HepG2 (cell line): Measurements from ENCODE around the gene MC1R. TPM values are rescaled to one million over a fixed set of nuclear protein-coding genes. Genes with fewer than 3 reads are reported as not detected.

Source experiments
- ARNT ChIP-seq: fragments of 450-650 bp; IDR thresholded peaks from 2 replicates; pipeline ENCODE4 v1.6.1; 2017
- ARNTL ChIP-seq: sonication (generic); formaldehyde crosslinking; IDR thresholded peaks from 2 replicates; pipeline ENCODE4 v1.4.0; 2020; ENCODE audit warnings: mild to moderate bottlenecking, missing genetic modification reagents
- ATAD3A ChIP-seq: sonication (generic); formaldehyde crosslinking; IDR thresholded peaks from 2 replicates; pipeline ENCODE4 v1.4.0; 2020; ENCODE audit warnings: missing genetic modification reagents
- CAMTA2 ChIP-seq: sonication (generic); formaldehyde crosslinking; IDR thresholded peaks from 2 replicates; pipeline ENCODE4 v1.4.0; 2020; ENCODE audit warnings: mild to moderate bottlenecking, missing genetic modification reagents, borderline replicate concordance
- IRX3 ChIP-seq: sonication (generic); formaldehyde crosslinking; IDR thresholded peaks from 2 replicates; pipeline ENCODE4 v1.8.1; 2023; ENCODE audit warnings: mild to moderate bottlenecking, low read depth, missing genetic modification reagents, borderline replicate concordance
- KDM4B ChIP-seq: sonication (generic); formaldehyde crosslinking; IDR thresholded peaks from 2 replicates; pipeline ENCODE4 v1.4.0; 2020; ENCODE audit warnings: missing genetic modification reagents
- KLF11 ChIP-seq: IDR thresholded peaks from 2 replicates; pipeline ENCODE4 v1.6.1; 2016; ENCODE audit warnings: missing compliant biosample characterization
- RARA ChIP-seq: IDR thresholded peaks from 2 replicates; pipeline ENCODE4 v1.6.1; 2016; ENCODE audit warnings: missing genetic modification reagents, missing compliant biosample characterization
- SETDB1 ChIP-seq: sonication (generic); formaldehyde crosslinking; IDR thresholded peaks from 2 replicates; pipeline ENCODE4 v1.5.1; 2020; ENCODE audit warnings: missing genetic modification reagents, mild to moderate bottlenecking, borderline replicate concordance
- SIX1 ChIP-seq: sonication (generic); formaldehyde crosslinking; IDR thresholded peaks from 2 replicates; pipeline ENCODE4 v1.4.0; 2020; ENCODE audit warnings: missing genetic modification reagents, borderline replicate concordance
- SOX5 ChIP-seq: IDR thresholded peaks from 2 replicates; pipeline ENCODE4 v1.6.1; 2016; ENCODE audit warnings: borderline replicate concordance
- ZFP36 ChIP-seq: fragments of 150-350 bp; IDR thresholded peaks from 2 replicates; pipeline ENCODE4 v1.6.1; 2018; ENCODE audit warnings: borderline replicate concordance, low read length, low read depth; ENCODE audit not compliant: partially characterized antibody
- ZFY ChIP-seq: sonication (generic); formaldehyde crosslinking; IDR thresholded peaks from 2 replicates; pipeline ENCODE4 v1.4.0; 2020; ENCODE audit warnings: missing genetic modification reagents
- ZNF160 ChIP-seq: sonication (generic); formaldehyde crosslinking; IDR thresholded peaks from 2 replicates; pipeline ENCODE4 v1.8.0; 2022; ENCODE audit warnings: mild to moderate bottlenecking, inconsistent platforms, missing genetic modification reagents
- ZNF20 ChIP-seq: sonication (generic); formaldehyde crosslinking; IDR thresholded peaks from 2 replicates; pipeline ENCODE4 v1.4.0; 2020; ENCODE audit warnings: mild to moderate bottlenecking, moderate library complexity, missing genetic modification reagents
- ZNF230 ChIP-seq: sonication (generic); formaldehyde crosslinking; IDR thresholded peaks from 2 replicates; pipeline ENCODE4 v1.4.0; 2020; ENCODE audit warnings: mild to moderate bottlenecking, missing genetic modification reagents
- ZNF24 ChIP-seq: fragments of 450-650 bp; IDR thresholded peaks from 2 replicates; pipeline ENCODE4 v1.6.1; 2017; ENCODE audit warnings: antibody characterized with exemption, mild to moderate bottlenecking
- ZNF652 ChIP-seq: IDR thresholded peaks from 2 replicates; pipeline ENCODE4 v1.6.1; 2016; ENCODE audit warnings: low read depth, borderline replicate concordance
- ZNF678 ChIP-seq: sonication (generic); formaldehyde crosslinking; IDR thresholded peaks from 2 replicates; pipeline ENCODE4 v1.4.0; 2020; ENCODE audit warnings: mild to moderate bottlenecking, missing genetic modification reagents
- ZNF816 ChIP-seq: sonication (generic); formaldehyde crosslinking; IDR thresholded peaks from 2 replicates; pipeline ENCODE4 v1.8.0; 2022; ENCODE audit warnings: missing genetic modification reagents, mild to moderate bottlenecking, borderline replicate concordance
- ZNF883 ChIP-seq: sonication (generic); formaldehyde crosslinking; IDR thresholded peaks from 2 replicates; pipeline ENCODE4 v1.5.1; 2020; ENCODE audit warnings: mild to moderate bottlenecking, missing genetic modification reagents; ENCODE audit errors: not compliant biosample characterization
- polyA plus RNA-seq, 8 experiments: library from polyadenylated mRNA; depleted of rRNA in 3 of 8; stranded (reverse) in 7 of 8; unstranded in 1 of 8; fragments of >200 nt; fragmentation: Illumina TruSeq in 4 of 8; extraction: Trizol in 4 of 8; gene quantifications; 2 replicates each; pipeline versions ENCODE4 v1.2.1 to v1.2.3, GENCODE V29; 2011 to 2016; ENCODE audit warnings: low read depth in 4 of 8, missing spikeins in 1 of 8, mixed read lengths in 1 of 8; ENCODE audit not compliant: insufficient read depth in 1 of 8
- total RNA-seq, 5 experiments: library from RNA; depleted of rRNA; stranded (reverse); fragments of >200 nt; fragmentation: Illumina TruSeq; extraction: Trizol; gene quantifications; 2 replicates each; pipeline ENCODE4 v1.2.3, GENCODE V29; 2016; ENCODE audit warnings: low read depth in 1 of 5
- TF ChIP-seq, protein P1 (sequence below): sonication (generic); formaldehyde crosslinking; IDR thresholded peaks from 2 replicates; pipeline ENCODE4 v1.5.1; 2020; ENCODE audit warnings: mild to moderate bottlenecking, missing genetic modification reagents, moderate library complexity
- TF ChIP-seq, protein P2 (sequence below): sonication (generic); formaldehyde crosslinking; IDR thresholded peaks from 2 replicates; pipeline ENCODE4 v1.9.0; 2021; ENCODE audit warnings: missing genetic modification reagents, borderline replicate concordance
- TF ChIP-seq, protein P3 (sequence below): sonication (generic); formaldehyde crosslinking; IDR thresholded peaks from 2 replicates; pipeline ENCODE4 v1.5.0; 2020; ENCODE audit warnings: mild to moderate bottlenecking, low read depth, missing genetic modification reagents, borderline replicate concordance

MC1R gene
- total and polyA plus RNA-seq, 2 of the 13 experiments (the other 11 are each of a cell fraction or from before 2014, with no cell fraction given) = 9.1 to 14.8 TPM

DNA sequence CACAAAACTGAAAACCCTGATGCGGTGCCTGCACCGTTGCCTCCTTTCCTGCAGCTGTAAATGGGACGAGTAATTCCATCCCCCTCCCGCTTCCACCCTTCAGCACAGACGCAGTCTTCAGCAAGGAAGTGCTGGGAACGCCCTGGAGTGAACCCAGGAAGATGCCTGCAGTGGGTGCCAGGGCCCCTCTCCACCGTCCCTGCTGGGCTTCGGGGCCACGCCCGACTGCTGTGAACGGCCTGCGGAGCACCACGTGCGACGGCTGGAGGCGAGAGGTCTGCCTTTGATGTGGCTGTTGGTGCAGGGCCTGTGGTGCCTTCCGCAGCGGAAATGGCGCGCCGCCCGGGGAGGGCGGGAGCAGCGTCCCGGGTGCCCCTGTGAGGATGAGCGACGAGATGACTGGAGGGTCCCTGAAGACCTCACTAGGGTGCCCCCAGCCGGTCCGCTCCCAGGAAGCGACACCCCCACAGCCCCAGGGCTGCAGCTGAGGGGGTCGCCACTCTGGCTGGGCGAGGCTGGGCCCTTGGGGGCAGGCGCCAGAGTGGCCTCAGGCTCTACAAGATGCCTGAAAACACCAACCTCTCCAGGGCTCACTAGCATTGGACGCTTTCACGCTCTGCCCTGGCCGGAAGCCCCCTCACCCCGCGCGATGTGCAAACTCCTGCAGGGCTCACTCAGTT is 749 bp upstream of the MC1R start (continued):
- TF ChIP-seq, protein P1, sequence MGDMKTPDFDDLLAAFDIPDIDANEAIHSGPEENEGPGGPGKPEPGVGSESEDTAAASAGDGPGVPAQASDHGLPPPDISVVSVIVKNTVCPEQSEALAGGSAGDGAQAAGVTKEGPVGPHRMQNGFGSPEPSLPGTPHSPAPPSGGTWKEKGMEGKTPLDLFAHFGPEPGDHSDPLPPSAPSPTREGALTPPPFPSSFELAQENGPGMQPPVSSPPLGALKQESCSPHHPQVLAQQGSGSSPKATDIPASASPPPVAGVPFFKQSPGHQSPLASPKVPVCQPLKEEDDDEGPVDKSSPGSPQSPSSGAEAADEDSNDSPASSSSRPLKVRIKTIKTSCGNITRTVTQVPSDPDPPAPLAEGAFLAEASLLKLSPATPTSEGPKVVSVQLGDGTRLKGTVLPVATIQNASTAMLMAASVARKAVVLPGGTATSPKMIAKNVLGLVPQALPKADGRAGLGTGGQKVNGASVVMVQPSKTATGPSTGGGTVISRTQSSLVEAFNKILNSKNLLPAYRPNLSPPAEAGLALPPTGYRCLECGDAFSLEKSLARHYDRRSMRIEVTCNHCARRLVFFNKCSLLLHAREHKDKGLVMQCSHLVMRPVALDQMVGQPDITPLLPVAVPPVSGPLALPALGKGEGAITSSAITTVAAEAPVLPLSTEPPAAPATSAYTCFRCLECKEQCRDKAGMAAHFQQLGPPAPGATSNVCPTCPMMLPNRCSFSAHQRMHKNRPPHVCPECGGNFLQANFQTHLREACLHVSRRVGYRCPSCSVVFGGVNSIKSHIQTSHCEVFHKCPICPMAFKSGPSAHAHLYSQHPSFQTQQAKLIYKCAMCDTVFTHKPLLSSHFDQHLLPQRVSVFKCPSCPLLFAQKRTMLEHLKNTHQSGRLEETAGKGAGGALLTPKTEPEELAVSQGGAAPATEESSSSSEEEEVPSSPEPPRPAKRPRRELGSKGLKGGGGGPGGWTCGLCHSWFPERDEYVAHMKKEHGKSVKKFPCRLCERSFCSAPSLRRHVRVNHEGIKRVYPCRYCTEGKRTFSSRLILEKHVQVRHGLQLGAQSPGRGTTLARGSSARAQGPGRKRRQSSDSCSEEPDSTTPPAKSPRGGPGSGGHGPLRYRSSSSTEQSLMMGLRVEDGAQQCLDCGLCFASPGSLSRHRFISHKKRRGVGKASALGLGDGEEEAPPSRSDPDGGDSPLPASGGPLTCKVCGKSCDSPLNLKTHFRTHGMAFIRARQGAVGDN = peak; percentile 99
- TF ChIP-seq SIX1 (CRISPR knock-in tag) (peak; percentile 81), KLF11 (CRISPR knock-in tag) (peak; percentile 99), IRX3 (peak; percentile 96), ZNF652 (CRISPR knock-in tag) (peak; percentile 59; the same call in 1 of the 2 replicates), ZNF24 (no peak), ZNF816 (CRISPR knock-in tag) (peak; percentile 94; the same call in 1 of the 2 replicates), ZNF883 (CRISPR knock-in tag) (peak; percentile 99), SETDB1 (CRISPR knock-in tag) (0 out of 2 replicates have a peak, but pooled peaks have one; percentile 41), ZNF230 (CRISPR knock-in tag) (peak; percentile 97), ZFY (CRISPR knock-in tag) (peak; percentile 97), ZFP36 (no peak), ATAD3A (CRISPR knock-in tag) (peak; percentile 77; the same call in 1 of the 2 replicates), SOX5 (CRISPR knock-in tag) (peak; percentile 87; the same call in 1 of the 2 replicates), ZNF20 (CRISPR knock-in tag) (no peak), ZNF160 (peak; percentile 92; the same call in 1 of the 2 replicates), CAMTA2 (no peak; the same call in 1 of the 2 replicates), ARNT (no peak), RARA (CRISPR knock-in tag) (peak; percentile 90), ZNF678 (peak; percentile 99), KDM4B (peak; percentile 98), ARNTL (CRISPR knock-in tag) (peak; percentile 98)
- TF ChIP-seq, protein P2, sequence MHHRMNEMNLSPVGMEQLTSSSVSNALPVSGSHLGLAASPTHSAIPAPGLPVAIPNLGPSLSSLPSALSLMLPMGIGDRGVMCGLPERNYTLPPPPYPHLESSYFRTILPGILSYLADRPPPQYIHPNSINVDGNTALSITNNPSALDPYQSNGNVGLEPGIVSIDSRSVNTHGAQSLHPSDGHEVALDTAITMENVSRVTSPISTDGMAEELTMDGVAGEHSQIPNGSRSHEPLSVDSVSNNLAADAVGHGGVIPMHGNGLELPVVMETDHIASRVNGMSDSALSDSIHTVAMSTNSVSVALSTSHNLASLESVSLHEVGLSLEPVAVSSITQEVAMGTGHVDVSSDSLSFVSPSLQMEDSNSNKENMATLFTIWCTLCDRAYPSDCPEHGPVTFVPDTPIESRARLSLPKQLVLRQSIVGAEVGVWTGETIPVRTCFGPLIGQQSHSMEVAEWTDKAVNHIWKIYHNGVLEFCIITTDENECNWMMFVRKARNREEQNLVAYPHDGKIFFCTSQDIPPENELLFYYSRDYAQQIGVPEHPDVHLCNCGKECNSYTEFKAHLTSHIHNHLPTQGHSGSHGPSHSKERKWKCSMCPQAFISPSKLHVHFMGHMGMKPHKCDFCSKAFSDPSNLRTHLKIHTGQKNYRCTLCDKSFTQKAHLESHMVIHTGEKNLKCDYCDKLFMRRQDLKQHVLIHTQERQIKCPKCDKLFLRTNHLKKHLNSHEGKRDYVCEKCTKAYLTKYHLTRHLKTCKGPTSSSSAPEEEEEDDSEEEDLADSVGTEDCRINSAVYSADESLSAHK = 0 out of 2 replicates have a peak, but pooled peaks have one; percentile 73
- TF ChIP-seq, protein P3, sequence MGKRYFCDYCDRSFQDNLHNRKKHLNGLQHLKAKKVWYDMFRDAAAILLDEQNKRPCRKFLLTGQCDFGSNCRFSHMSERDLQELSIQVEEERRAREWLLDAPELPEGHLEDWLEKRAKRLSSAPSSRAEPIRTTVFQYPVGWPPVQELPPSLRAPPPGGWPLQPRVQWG = no peak
